Activated effector memory CD4-positive, alpha-beta T cell treated with Interleukin-2 at 50 U/mL for 16 hours (primary cell): ENCODE results near the gene SRSF3.
"Not testable (repeated sequence)": the region's sequence is repeated elsewhere in the genome, so short reads cannot be mapped to it uniquely, and the experiment has no call there.

ENCODE experiments used
- DNase-seq: peaks from one replicate; pipeline ENCODE4 v3.0.0-alpha.2; 2020

Gene SRSF3

GRCh38 chr6:36650848-36651478 is 56.8 kb downstream of the SRSF3 start:
- no peak for DNase-seq

DNA sequence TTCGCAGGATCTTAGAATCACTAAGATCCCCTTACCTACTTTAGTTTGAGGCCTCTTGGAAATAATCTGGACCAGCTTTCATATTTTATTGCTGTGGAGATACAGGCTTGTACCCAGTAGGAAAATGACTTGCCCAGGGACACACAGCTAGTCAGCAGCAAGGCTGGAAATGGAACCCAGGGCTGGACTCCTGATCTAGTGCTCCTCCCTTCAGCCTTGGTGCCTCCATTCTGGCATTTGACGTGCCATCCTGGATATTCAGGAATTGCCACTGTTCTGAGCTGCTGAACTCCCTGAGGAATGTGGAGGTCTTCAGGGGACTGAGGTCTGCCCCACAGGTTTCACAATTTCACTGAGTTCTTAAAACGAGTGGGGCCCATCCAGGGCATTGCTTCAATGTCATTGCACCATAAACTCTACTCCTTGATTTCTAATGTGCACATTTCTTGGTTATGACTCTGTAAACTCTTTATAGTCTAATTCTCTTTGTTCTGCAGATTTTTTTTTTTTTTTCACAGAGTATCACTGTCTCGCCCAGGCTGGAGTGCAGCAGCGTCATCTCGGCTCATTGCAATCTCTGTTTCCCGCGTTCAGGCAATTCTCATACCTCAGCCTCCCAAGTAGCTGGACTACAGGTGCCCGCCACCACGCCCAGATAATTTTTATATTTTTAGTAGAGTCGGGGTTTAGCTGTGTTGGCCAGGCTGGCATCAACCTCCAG is 57.7 kb downstream of the SRSF3 start:
- no peak for DNase-seq

DNA sequence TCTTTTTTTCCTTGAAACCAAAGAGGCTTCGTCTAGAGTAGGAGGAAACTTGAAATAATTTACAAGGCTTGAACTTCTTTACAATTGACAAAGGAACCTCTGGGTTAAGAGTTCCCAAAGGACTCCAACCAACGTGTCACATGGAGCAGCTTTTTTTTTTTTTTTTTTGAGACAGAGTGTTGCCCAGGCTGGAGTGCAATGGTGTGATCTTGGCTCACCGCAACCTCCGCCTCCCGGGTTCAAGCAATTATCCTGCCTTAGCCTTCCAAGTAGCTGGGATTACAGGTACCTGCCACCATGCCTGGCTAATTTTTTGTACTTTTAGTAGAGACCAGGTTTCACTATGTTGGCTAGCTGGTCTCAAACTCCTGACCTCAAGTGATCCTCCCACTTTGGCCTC is 60.3 kb downstream of the SRSF3 start:
- not testable (repeated sequence) for DNase-seq
